ENCODE data around the gene KIF1A. TPM values are rescaled to one million over a fixed set of nuclear protein-coding genes. Genes with fewer than 3 reads are reported as not detected.

KIF1A gene
- total RNA-seq, 1 experiment from 2014 or later, result 279 TPM

DNA sequence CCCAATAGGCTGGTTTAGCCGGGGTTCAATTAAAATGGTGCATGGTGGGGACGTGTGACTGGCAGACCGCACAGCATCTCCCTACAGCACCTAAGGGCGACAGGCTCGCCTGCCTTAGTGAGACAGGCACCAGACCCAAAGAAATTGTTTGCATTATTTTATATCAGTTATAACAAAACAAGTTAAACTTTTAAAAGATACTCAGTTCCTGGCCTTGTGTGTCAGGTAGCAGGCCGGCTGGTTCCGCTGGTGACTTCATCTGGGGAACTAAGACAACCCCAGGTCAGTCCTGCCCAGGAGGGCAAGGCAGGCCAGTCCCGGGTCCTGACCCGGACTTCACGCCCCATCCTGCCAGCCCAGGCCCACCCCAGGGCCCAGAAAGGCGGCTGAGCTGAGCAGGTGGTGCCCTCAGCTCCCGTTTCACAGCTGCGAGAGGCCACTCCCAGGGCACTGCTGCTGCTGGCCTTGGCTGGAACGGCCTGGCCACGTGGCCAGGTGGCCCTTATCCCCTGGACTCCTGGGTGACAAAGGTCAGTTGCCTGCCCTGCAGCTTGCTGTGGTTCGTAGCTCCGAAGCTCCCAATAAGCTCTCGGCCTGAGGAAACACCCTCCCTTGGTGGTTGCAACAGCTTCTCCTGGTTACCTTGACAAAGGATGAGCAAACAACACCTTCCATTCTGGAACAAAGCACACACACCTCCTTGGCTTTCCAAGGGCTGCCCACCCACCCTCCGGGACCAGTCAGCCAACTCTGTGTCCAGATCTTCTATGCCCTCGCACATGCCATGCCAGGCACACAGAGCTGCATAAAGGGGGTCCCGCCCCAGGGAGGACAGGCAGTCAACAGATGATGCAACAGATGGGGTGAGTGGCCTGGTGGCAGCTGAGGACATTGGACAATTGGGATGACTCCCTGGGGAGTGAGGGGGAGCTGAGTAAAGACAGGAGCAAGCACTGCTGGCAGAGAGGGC, 37.3 kb upstream of the KIF1A start (continued):
- TF ChIP-seq ELF4 (CRISPR knock-in tag; IDR thresholded peaks at IDR 0.05; ENCODE audit: low read depth) (no peak), ETV6 (CRISPR knock-in tag; IDR thresholded peaks at IDR 0.05) (no peak), NR2C2 (CRISPR knock-in tag; IDR thresholded peaks at IDR 0.05) (no peak), GABPB1 (CRISPR knock-in tag; IDR thresholded peaks at IDR 0.05) (peak; percentile 99), SMAD3 (CRISPR knock-in tag; IDR thresholded peaks at IDR 0.05; ENCODE audit: borderline replicate concordance) (no peak)
- TF ChIP-seq, protein P1, sequence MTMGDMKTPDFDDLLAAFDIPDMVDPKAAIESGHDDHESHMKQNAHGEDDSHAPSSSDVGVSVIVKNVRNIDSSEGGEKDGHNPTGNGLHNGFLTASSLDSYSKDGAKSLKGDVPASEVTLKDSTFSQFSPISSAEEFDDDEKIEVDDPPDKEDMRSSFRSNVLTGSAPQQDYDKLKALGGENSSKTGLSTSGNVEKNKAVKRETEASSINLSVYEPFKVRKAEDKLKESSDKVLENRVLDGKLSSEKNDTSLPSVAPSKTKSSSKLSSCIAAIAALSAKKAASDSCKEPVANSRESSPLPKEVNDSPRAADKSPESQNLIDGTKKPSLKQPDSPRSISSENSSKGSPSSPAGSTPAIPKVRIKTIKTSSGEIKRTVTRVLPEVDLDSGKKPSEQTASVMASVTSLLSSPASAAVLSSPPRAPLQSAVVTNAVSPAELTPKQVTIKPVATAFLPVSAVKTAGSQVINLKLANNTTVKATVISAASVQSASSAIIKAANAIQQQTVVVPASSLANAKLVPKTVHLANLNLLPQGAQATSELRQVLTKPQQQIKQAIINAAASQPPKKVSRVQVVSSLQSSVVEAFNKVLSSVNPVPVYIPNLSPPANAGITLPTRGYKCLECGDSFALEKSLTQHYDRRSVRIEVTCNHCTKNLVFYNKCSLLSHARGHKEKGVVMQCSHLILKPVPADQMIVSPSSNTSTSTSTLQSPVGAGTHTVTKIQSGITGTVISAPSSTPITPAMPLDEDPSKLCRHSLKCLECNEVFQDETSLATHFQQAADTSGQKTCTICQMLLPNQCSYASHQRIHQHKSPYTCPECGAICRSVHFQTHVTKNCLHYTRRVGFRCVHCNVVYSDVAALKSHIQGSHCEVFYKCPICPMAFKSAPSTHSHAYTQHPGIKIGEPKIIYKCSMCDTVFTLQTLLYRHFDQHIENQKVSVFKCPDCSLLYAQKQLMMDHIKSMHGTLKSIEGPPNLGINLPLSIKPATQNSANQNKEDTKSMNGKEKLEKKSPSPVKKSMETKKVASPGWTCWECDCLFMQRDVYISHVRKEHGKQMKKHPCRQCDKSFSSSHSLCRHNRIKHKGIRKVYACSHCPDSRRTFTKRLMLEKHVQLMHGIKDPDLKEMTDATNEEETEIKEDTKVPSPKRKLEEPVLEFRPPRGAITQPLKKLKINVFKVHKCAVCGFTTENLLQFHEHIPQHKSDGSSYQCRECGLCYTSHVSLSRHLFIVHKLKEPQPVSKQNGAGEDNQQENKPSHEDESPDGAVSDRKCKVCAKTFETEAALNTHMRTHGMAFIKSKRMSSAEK (CRISPR knock-in tag; IDR thresholded peaks at IDR 0.05; ENCODE audit: borderline replicate concordance), result no peak
- TF ChIP-seq, protein P2, sequence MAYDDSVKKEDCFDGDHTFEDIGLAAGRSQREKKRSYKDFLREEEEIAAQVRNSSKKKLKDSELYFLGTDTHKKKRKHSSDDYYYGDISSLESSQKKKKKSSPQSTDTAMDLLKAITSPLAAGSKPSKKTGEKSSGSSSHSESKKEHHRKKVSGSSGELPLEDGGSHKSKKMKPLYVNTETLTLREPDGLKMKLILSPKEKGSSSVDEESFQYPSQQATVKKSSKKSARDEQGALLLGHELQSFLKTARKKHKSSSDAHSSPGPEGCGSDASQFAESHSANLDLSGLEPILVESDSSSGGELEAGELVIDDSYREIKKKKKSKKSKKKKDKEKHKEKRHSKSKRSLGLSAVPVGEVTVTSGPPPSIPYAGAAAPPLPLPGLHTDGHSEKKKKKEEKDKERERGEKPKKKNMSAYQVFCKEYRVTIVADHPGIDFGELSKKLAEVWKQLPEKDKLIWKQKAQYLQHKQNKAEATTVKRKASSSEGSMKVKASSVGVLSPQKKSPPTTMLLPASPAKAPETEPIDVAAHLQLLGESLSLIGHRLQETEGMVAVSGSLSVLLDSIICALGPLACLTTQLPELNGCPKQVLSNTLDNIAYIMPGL (CRISPR knock-in tag; IDR thresholded peaks at IDR 0.05), result no peak

DNA sequence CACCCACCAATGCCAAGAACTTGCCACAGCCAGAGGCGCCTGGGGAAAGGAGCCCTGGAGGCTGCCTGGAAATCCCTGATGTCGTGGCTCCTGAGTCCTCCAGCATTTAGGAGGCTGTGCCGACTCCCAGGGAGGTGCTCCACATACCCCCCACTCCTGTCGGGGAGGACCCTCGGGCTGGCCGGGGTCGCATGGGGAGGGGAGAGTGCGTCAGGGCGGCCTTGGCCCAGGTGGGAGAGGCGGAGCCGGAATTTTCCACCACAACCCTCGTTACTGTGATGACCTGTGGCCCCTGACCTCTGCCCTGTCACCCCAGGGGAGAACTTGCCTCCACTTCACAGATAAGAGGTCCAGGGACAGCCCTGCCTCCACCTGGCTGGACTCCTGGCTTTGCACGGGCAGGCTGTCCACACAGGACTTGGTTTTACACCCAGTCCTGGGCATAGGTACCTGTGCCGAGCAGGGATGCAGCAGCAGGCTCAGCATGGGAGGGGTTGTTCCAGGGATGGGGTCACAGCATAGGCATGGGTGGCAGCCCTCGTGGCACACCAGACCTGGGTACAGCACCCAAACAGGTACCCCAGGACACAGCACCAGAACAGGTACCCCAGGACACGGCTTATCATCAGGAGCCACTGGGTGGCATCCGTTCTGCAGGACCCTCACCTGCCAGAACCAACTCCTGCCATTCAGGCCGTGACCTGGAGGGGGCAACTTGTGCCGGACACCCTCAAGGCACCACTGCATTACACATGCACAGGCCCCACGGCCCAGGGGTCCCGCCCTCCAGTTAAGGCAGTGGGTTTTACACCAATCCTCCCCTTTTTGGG, 36.3 kb upstream of the KIF1A start:
- DNase-seq (ENCODE audit: low spot score), result peak; percentile 74

DNA sequence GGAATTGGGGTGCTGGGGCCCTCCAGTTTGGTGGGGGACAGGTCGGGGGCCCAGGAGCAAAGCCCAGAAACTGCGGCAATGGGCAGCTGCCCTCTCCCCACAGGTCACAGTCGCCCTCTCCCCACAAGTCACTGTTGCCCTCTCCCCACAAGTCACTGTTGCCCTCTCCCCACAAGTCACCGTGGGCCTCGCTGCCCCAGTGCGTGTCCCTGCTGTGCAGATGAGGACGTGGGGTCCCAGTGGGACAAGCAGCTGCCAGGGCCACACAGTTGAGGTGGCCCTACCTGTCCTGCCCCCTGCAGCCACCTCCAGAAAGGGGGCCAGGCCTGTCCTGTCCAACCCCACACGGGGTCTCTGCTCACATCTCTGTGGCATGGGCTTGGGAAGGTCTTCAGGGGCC, 35.7 kb upstream of the KIF1A start:
- peaks cover 13% of the 10 kb centered on the region for H3K9me3 Mint-ChIP-seq
- no peak overlapping the region for H3K27ac Mint-ChIP-seq
- H3K27me3 Mint-ChIP-seq (ENCODE audit: low read depth), result no peaks in the 10 kb centered on the region; the same call in 1 of the 2 replicates
- peaks cover 4% of the 10 kb centered on the region; the same call in 1 of the 2 replicates for H3K36me3 Mint-ChIP-seq
- ATAC-seq (no peak), DNase-seq (ENCODE audit: low spot score) (no peak)
- ChIA-PET CTCF (no interaction called here), POLR2A (no interaction called here)
- H3K4me3 Mint-ChIP-seq, result no peak overlapping the region
- H3K4me1 Mint-ChIP-seq, result no peaks in the 10 kb centered on the region
- TF ChIP-seq, protein P3, sequence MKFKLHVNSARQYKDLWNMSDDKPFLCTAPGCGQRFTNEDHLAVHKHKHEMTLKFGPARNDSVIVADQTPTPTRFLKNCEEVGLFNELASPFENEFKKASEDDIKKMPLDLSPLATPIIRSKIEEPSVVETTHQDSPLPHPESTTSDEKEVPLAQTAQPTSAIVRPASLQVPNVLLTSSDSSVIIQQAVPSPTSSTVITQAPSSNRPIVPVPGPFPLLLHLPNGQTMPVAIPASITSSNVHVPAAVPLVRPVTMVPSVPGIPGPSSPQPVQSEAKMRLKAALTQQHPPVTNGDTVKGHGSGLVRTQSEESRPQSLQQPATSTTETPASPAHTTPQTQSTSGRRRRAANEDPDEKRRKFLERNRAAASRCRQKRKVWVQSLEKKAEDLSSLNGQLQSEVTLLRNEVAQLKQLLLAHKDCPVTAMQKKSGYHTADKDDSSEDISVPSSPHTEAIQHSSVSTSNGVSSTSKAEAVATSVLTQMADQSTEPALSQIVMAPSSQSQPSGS (CRISPR knock-in tag; IDR thresholded peaks at IDR 0.05; ENCODE audit: borderline replicate concordance, low read depth), result no peak
- TF ChIP-seq ZNF121 (CRISPR knock-in tag; IDR thresholded peaks at IDR 0.05) (no peak), CREB1 (CRISPR knock-in tag; IDR thresholded peaks at IDR 0.05) (no peak), SMAD4 (CRISPR knock-in tag; IDR thresholded peaks at IDR 0.05) (no peak)
- TF ChIP-seq, protein P1 (CRISPR knock-in tag; IDR thresholded peaks at IDR 0.05; ENCODE audit: borderline replicate concordance), result no peak

More for the DNA sequence above, 36.3 kb upstream of the KIF1A start:
- ATAC-seq, result peak; percentile 94
- POLR2A ChIA-PET, result no interaction called here
- Mint-ChIP-seq H3K4me1 (no peaks in the 10 kb centered on the region), H3K27me3 (ENCODE audit: low read depth) (no peaks in the 10 kb centered on the region; the same call in 1 of the 2 replicates), H3K9me3 (peaks cover 13% of the 10 kb centered on the region), H3K4me3 (no peak overlapping the region), H3K27ac (no peak overlapping the region), H3K36me3 (peaks cover 4% of the 10 kb centered on the region; the same call in 1 of the 2 replicates)
- no peak for TF ChIP-seq ELF4 (CRISPR knock-in tag; IDR thresholded peaks at IDR 0.05; ENCODE audit: low read depth)
- TF ChIP-seq GABPB1 (CRISPR knock-in tag; IDR thresholded peaks at IDR 0.05), result 0 out of 2 replicates have a peak, but pooled peaks have one; percentile 39
- TF ChIP-seq, protein P4, sequence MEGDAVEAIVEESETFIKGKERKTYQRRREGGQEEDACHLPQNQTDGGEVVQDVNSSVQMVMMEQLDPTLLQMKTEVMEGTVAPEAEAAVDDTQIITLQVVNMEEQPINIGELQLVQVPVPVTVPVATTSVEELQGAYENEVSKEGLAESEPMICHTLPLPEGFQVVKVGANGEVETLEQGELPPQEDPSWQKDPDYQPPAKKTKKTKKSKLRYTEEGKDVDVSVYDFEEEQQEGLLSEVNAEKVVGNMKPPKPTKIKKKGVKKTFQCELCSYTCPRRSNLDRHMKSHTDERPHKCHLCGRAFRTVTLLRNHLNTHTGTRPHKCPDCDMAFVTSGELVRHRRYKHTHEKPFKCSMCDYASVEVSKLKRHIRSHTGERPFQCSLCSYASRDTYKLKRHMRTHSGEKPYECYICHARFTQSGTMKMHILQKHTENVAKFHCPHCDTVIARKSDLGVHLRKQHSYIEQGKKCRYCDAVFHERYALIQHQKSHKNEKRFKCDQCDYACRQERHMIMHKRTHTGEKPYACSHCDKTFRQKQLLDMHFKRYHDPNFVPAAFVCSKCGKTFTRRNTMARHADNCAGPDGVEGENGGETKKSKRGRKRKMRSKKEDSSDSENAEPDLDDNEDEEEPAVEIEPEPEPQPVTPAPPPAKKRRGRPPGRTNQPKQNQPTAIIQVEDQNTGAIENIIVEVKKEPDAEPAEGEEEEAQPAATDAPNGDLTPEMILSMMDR (IDR thresholded peaks at IDR 0.05), result peak; percentile 20; the same call in 1 of the 2 replicates
- no peak for TF ChIP-seq ZNF416 (CRISPR knock-in tag; IDR thresholded peaks at IDR 0.05)
- peak; percentile 57; the same call in 1 of the 2 replicates for TF ChIP-seq ZBTB21 (CRISPR knock-in tag; IDR thresholded peaks at IDR 0.05; ENCODE audit: borderline replicate concordance)
- TF ChIP-seq ZNF121 (CRISPR knock-in tag; IDR thresholded peaks at IDR 0.05), result no peak
- CTCF ChIA-PET, result interaction anchor here (1.1 to 2.5 kb wide), 2 partner anchors 41 to 58 kb away, joined by 3 to 12 read pairs; no protein-coding TSS in a partner anchor
